ENCODE results near the gene LCN1. TPM values are rescaled to one million over a fixed set of nuclear protein-coding genes. Genes with fewer than 3 reads are reported as not detected.

The LCN1 gene
- total RNA-seq, 1 experiment from 2014 or later, result not detected

DNA sequence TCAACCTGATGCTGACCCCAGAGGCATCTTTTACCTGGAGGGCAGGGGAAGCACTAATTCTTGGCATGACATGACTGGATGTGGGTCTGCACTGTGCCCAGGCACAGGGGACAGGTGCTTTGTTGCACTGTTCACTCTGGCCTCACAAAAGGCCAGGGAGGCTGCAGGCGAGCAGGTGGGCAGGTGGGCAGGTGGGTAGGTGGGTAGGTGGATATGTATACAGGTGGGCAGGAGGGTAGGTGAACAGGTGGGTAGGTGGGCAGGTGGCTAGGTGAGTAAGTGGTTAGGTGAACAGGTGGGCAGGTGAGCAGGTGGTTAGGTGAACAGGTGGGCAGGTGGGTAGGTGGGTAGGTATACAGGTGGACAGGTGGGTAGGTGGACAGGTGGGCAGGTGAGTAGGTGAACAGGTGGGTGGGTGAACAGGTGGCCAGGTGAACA is 41.8 kb downstream of the LCN1 start:
- Histone ChIP-seq H3K23me2 (ENCODE audit: insufficient read length, low read depth, low read length, poor library complexity, severe bottlenecking) (no peaks in the 10 kb centered on the region), H3K4ac (ENCODE audit: low read depth, low read length) (no peak overlapping the region), H4K5ac (ENCODE audit: insufficient read length, low read depth, low read length) (no peak overlapping the region), H2BK20ac (ENCODE audit: low read depth, low read length, poor library complexity, severe bottlenecking) (no peak overlapping the region), H3K9me3 (ENCODE audit: control insufficient read depth, low read depth, low read length) (no peaks in the 10 kb centered on the region), H2BK5ac (ENCODE audit: insufficient read length, low read length) (no peak overlapping the region), H4K91ac (ENCODE audit: insufficient read length, low read depth, low read length) (no peak overlapping the region), H3K4me2 (ENCODE audit: insufficient read depth, insufficient read length, low read length) (no peak overlapping the region), H4K20me1 (ENCODE audit: control insufficient read depth, insufficient read depth, insufficient read length) (no peaks in the 10 kb centered on the region), H3K79me1 (ENCODE audit: insufficient read depth, low read depth, low read length, poor library complexity, severe bottlenecking) (no peaks in the 10 kb centered on the region), H2AFZ (ENCODE audit: low read length) (no peak overlapping the region), H3K14ac (ENCODE audit: insufficient read depth, low read length) (no peak overlapping the region), H2BK120ac (ENCODE audit: low read depth, low read length, poor library complexity, severe bottlenecking) (no peak overlapping the region), H3K9ac (ENCODE audit: extremely low read depth, insufficient read length, low read length) (no peak overlapping the region), H2BK12ac (ENCODE audit: insufficient read length, low read depth, low read length) (no peak overlapping the region), H3K27ac (ENCODE audit: insufficient read length, low read depth, low read length) (no peak overlapping the region), H4K8ac (replicated peaks; ENCODE audit: insufficient read length, low read depth, low read length) (no peak overlapping the region), H3K4me1 (ENCODE audit: insufficient read depth, low read length) (no peaks in the 10 kb centered on the region; the same call in 1 of the 2 replicates), H3T11ph (ENCODE audit: low read length) (no peak overlapping the region), H3K56ac (ENCODE audit: insufficient read length, low read depth, low read length) (no peak overlapping the region), H2AK5ac (ENCODE audit: insufficient read length, low read length) (no peak overlapping the region), H2BK15ac (ENCODE audit: low read depth, low read length) (no peak overlapping the region), H3K27me3 (ENCODE audit: insufficient read depth, low read length) (no peaks in the 10 kb centered on the region), H3K79me2 (ENCODE audit: insufficient read depth, low read length) (no peaks in the 10 kb centered on the region), H3K23ac (ENCODE audit: insufficient read length, low read depth, low read length) (no peak overlapping the region), H3K18ac (ENCODE audit: insufficient read length, low read depth, low read length) (no peak overlapping the region)
- Mint-ChIP-seq H3K4me1 (peaks cover 4 to 5% of the 10 kb centered on the region in 2 experiments), H3K9me3 (no peaks in the 10 kb centered on the region), H3K36me3 (ENCODE audit: insufficient read depth in 1 of 3, low read depth in 3 of 3) (no peaks in the 10 kb centered on the region; a peak in 1 of 7 replicates), H3K4me3 (no peak overlapping the region; a peak in 1 of 5 replicates), H3K27me3 (ENCODE audit: low read depth) (peaks cover 2% of the 10 kb centered on the region; the same call in 1 of the 2 replicates), H3K27ac (no peak overlapping the region)
- TF ChIP-seq, protein P1, sequence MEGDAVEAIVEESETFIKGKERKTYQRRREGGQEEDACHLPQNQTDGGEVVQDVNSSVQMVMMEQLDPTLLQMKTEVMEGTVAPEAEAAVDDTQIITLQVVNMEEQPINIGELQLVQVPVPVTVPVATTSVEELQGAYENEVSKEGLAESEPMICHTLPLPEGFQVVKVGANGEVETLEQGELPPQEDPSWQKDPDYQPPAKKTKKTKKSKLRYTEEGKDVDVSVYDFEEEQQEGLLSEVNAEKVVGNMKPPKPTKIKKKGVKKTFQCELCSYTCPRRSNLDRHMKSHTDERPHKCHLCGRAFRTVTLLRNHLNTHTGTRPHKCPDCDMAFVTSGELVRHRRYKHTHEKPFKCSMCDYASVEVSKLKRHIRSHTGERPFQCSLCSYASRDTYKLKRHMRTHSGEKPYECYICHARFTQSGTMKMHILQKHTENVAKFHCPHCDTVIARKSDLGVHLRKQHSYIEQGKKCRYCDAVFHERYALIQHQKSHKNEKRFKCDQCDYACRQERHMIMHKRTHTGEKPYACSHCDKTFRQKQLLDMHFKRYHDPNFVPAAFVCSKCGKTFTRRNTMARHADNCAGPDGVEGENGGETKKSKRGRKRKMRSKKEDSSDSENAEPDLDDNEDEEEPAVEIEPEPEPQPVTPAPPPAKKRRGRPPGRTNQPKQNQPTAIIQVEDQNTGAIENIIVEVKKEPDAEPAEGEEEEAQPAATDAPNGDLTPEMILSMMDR (conservative IDR thresholded peaks at IDR 0.05), result no peak
- no CpG with 5 or more reads among the region's 1 CpG for WGBS (ENCODE audit: extremely low coverage, insufficient read length, low lambda C conversion rate)
- no peak for DNase-seq
